ENCODE data around the gene UNK.

Gene UNK

GRCh38 chr17:75822119-75822799, 37.7 kb downstream of the UNK start:
- DNase-seq (ENCODE audit: low spot score) = no peak

GRCh38 chr17:75822800-75823166, 38.2 kb downstream of the UNK start:
- no peak for DNase-seq (ENCODE audit: low spot score)

GRCh38 chr17:75823257-75824041, 38.8 kb downstream of the UNK start:
- DNase-seq (ENCODE audit: low spot score) = no peak

GRCh38 chr17:75824050-75824552, 39.5 kb downstream of the UNK start:
- no peak for DNase-seq (ENCODE audit: low spot score)

- DNase-seq (ENCODE audit: low spot score) = no peak
These were observed 40.1 kb downstream of the UNK start for GRCh38 chr17:75824666-75825065.

GRCh38 chr17:75825149-75825552, 40.5 kb downstream of the UNK start:
- DNase-seq (ENCODE audit: low spot score) = no peak

GRCh38 chr17:75825748-75826370, 41.3 kb downstream of the UNK start:
- DNase-seq (ENCODE audit: low spot score) = no peak

GRCh38 chr17:75826561-75827307, 42.1 kb downstream of the UNK start:
- no peak for DNase-seq (ENCODE audit: low spot score)

GRCh38 chr17:75827308-75828075, 42.9 kb downstream of the UNK start:
- peak; percentile 83 for DNase-seq (ENCODE audit: low spot score)

- no peak for DNase-seq (ENCODE audit: low spot score)
These were observed 43.4 kb downstream of the UNK start for GRCh38 chr17:75828076-75828400.

- no peak for DNase-seq (ENCODE audit: low spot score)
These were observed 44.1 kb downstream of the UNK start for GRCh38 chr17:75828741-75829140.

GRCh38 chr17:75829747-75830146, 45.1 kb downstream of the UNK start:
- no peak for DNase-seq (ENCODE audit: low spot score)

GRCh38 chr17:75830164-75831031, 45.8 kb downstream of the UNK start:
- peak; percentile 52 for DNase-seq (ENCODE audit: low spot score)

GRCh38 chr17:75831032-75831571, 46.5 kb downstream of the UNK start:
- no peak for DNase-seq (ENCODE audit: low spot score)

- DNase-seq (ENCODE audit: low spot score) = no peak
These were observed 47.6 kb downstream of the UNK start for GRCh38 chr17:75832164-75832651.

- DNase-seq (ENCODE audit: low spot score) = no peak
These were observed 48.2 kb downstream of the UNK start for GRCh38 chr17:75832652-75833400.

GRCh38 chr17:75834279-75834920, 49.8 kb downstream of the UNK start:
- no peak for DNase-seq (ENCODE audit: low spot score)

GRCh38 chr17:75834928-75835653, 50.5 kb downstream of the UNK start:
- DNase-seq (ENCODE audit: low spot score) = no peak
